Mesendoderm (in vitro differentiated cells): ENCODE results near the gene GCSH. TPM values are rescaled to one million over a fixed set of nuclear protein-coding genes. Genes with fewer than 3 reads are reported as not detected.
A peak's percentile ranks its signal among the peaks of the same experiment; 100 is the strongest.

Experiments
- DNase-seq: peaks from one replicate; pipeline ENCODE4 v3.0.0; 2013
- H2AK5ac ChIP-seq: 2 replicates; pipeline ENCODE4 v1.6.1; 2013; ENCODE audit warnings: low read length, inconsistent platforms
- H2BK120ac ChIP-seq: 2 replicates; pipeline ENCODE4 v1.6.1; 2013; ENCODE audit warnings: low read depth, mild to moderate bottlenecking, low read length, moderate library complexity, mixed read lengths
- H2BK15ac ChIP-seq: replicated peaks from 2 replicates; pipeline ENCODE4 v1.6.1; 2013; ENCODE audit warnings: low read depth, mild to moderate bottlenecking, moderate library complexity
- H2BK5ac ChIP-seq: 2 replicates; pipeline ENCODE4 v1.6.1; 2013; ENCODE audit warnings: low read length, inconsistent platforms
- H3K18ac ChIP-seq: 2 replicates; pipeline ENCODE4 v1.6.1; 2013; ENCODE audit warnings: mild to moderate bottlenecking, low read length, mixed read lengths
- H3K23ac ChIP-seq: one replicate; pipeline ENCODE4 v1.6.1; 2013; ENCODE audit warnings: low read length
- H3K27ac ChIP-seq: 2 replicates; pipeline ENCODE4 v1.5.1; 2013; ENCODE audit warnings: low read depth, mild to moderate bottlenecking, inconsistent platforms, low read length, moderate library complexity
- H3K27me3 ChIP-seq: 2 replicates; pipeline ENCODE4 v1.6.1; 2013; ENCODE audit warnings: low read length, control low read depth, mild to moderate bottlenecking, inconsistent platforms; ENCODE audit not compliant: insufficient read depth, poor library complexity
- H3K36me3 ChIP-seq: 2 replicates; pipeline ENCODE4 v1.6.1; 2013; ENCODE audit warnings: low read length, inconsistent platforms; ENCODE audit not compliant: control insufficient read depth, insufficient read depth
- H3K4ac ChIP-seq: one replicate; pipeline ENCODE4 v1.6.1; 2013; ENCODE audit warnings: low read depth, mild to moderate bottlenecking, low read length, moderate library complexity
- H3K4me1 ChIP-seq: 2 replicates; pipeline ENCODE4 v1.6.1; 2013; ENCODE audit warnings: low read depth, low read length, inconsistent platforms; ENCODE audit not compliant: control insufficient read depth
- H3K4me2 ChIP-seq: 2 replicates; pipeline ENCODE4 v1.6.1; 2013; ENCODE audit warnings: low read length
- H3K4me3 ChIP-seq: 2 replicates; pipeline ENCODE4 v1.5.1; 2013; ENCODE audit warnings: mild to moderate bottlenecking, low read length
- H3K56ac ChIP-seq: one replicate; pipeline ENCODE4 v1.6.1; 2013; ENCODE audit warnings: low read length
- H3K79me1 ChIP-seq: 2 replicates; pipeline ENCODE4 v1.6.1; 2013; ENCODE audit warnings: low read length, inconsistent platforms
- H3K79me2 ChIP-seq: 2 replicates; pipeline ENCODE4 v1.6.1; 2013; ENCODE audit warnings: mild to moderate bottlenecking, low read length; ENCODE audit not compliant: control insufficient read depth, insufficient read depth
- H3K9ac ChIP-seq: 2 replicates; pipeline ENCODE4 v1.6.1; 2013; ENCODE audit warnings: low read length, inconsistent platforms
- H4K5ac ChIP-seq: one replicate; pipeline ENCODE4 v1.6.1; 2013; ENCODE audit warnings: low read length
- H4K8ac ChIP-seq: one replicate; pipeline ENCODE4 v1.6.1; 2013; ENCODE audit warnings: low read depth, mild to moderate bottlenecking, control low read depth, low read length, moderate library complexity
- WGBS: extraction: QIAGEN DNeasy Blood & Tissue Kit; methylation state at CpG from one replicate; pipeline ENCODE4 v1.1.7; 2013; ENCODE audit warnings: low lambda C conversion rate, missing lambda C conversion rate; ENCODE audit not compliant: insufficient coverage; ENCODE audit errors: extremely low coverage; 5-methylcytosine and 5-hydroxymethylcytosine counted together
- small RNA-seq: library from polyadenylated mRNA; stranded (forward); fragments of <200 nt; extraction: miRNeasy Mini kit (QIAGEN cat#:217004); gene quantifications from one replicate; pipeline ENCODE3, GENCODE V24; 2013; ENCODE audit not compliant: insufficient read depth

The GCSH gene

GRCh38 chr16:81036751-81037350, 59.3 kb downstream of the GCSH start:
- H3K27ac ChIP-seq: no peak overlapping the region
- no CpG with 5 or more reads among the region's 10 CpGs for WGBS
- no peak for DNase-seq

GRCh38 chr16:81035975-81036750, 60.0 kb downstream of the GCSH start:
- H3K4ac ChIP-seq: peak overlapping the region; percentile 58
- H2BK5ac ChIP-seq: no peak overlapping the region
- H3K56ac ChIP-seq: peak overlapping the region; percentile 94
- peak overlapping the region; percentile 54 for H3K4me3 ChIP-seq
- H4K8ac ChIP-seq: peak overlapping the region; percentile 84
- H3K27me3 ChIP-seq: no peaks in the 10 kb centered on the region
- H3K18ac ChIP-seq: peak overlapping the region; percentile 94
- no peak overlapping the region for H2AK5ac ChIP-seq
- no peak overlapping the region for H2BK15ac ChIP-seq
- peak overlapping the region; percentile 33 for H3K27ac ChIP-seq
- no peak overlapping the region for H3K23ac ChIP-seq
- peaks cover 4% of the 10 kb centered on the region for H3K4me1 ChIP-seq
- peaks cover 26% of the 10 kb centered on the region for H3K79me2 ChIP-seq
- no CpG with 5 or more reads among the region's 80 CpGs for WGBS
- peak; percentile 53 for DNase-seq
- peak overlapping the region; percentile 93 for H3K9ac ChIP-seq
- H2BK120ac ChIP-seq: no peak overlapping the region
- H4K5ac ChIP-seq: no peak overlapping the region
- no peaks in the 10 kb centered on the region for H3K36me3 ChIP-seq
- H3K4me2 ChIP-seq: peak overlapping the region; percentile 77
- peaks cover 18% of the 10 kb centered on the region for H3K79me1 ChIP-seq

More at GRCh38 chr16:81036751-81037350, 59.3 kb downstream of the GCSH start:
- Histone ChIP-seq H3K4me1 (peaks cover 4% of the 10 kb centered on the region), H2BK15ac (no peak overlapping the region), H3K36me3 (peaks cover 3% of the 10 kb centered on the region), H3K18ac (peak overlapping the region; percentile 94), H3K4me2 (peak overlapping the region; percentile 77), H3K23ac (no peak overlapping the region), H3K79me2 (peaks cover 26% of the 10 kb centered on the region), H2BK120ac (no peak overlapping the region), H3K9ac (peak overlapping the region; percentile 93), H3K79me1 (peaks cover 18% of the 10 kb centered on the region), H3K4ac (no peak overlapping the region), H2AK5ac (no peak overlapping the region), H3K27me3 (no peaks in the 10 kb centered on the region), H4K5ac (no peak overlapping the region), H4K8ac (no peak overlapping the region), H3K4me3 (peak overlapping the region; percentile 54), H3K56ac (peak overlapping the region; percentile 94), H2BK5ac (no peak overlapping the region)

- Histone ChIP-seq H2BK120ac (no peak within 1 kb of the TSS), H3K56ac (peak within 1 kb of the TSS; percentile 94), H2BK5ac (no peak within 1 kb of the TSS), H3K9ac (peak within 1 kb of the TSS; percentile 93), H3K23ac (no peak within 1 kb of the TSS), H3K79me1 (peaks cover 15% of the 10 kb centered on the region), H2AK5ac (no peak within 1 kb of the TSS), H3K4me1 (peaks cover 4% of the 10 kb centered on the region), H3K18ac (peak within 1 kb of the TSS; percentile 94), H3K79me2 (peaks cover 26% of the 10 kb centered on the region), H3K27ac (peak within 1 kb of the TSS; percentile 33), H3K36me3 (no peaks in the 10 kb centered on the region), H3K4me3 (peak within 1 kb of the TSS; percentile 54), H3K27me3 (no peaks in the 10 kb centered on the region), H3K4me2 (peak within 1 kb of the TSS; percentile 77), H2BK15ac (no peak within 1 kb of the TSS), H3K4ac (peak within 1 kb of the TSS; percentile 58), H4K8ac (peak within 1 kb of the TSS; percentile 84), H4K5ac (no peak within 1 kb of the TSS)
- WGBS: no CpG with 5 or more reads among the region's 54 CpGs
- peak; percentile 94 for DNase-seq
These were observed 60.7 kb downstream of the GCSH start, which contains the start of gene ATMIN for GRCh38 chr16:81035398-81035974. ATMIN (plus strand) TSS chr16:81035842; CDS start chr16:81035871, 29 bp downstream.

Small RNA genes lying within 50 kb of the gene (small RNA-seq; reads per million reads assigned to genes)
- gene AC092718.3 (not detected), gene RNU6-1191P (not detected)
